Left colon (tissue), 2 donors: ENCODE results near the gene VRTN. TPM values are rescaled to one million over a fixed set of nuclear protein-coding genes. Genes with fewer than 3 reads are reported as not detected.

Experiments
- total RNA-seq, 2 donors: library from RNA; stranded (reverse); fragmentation: NEBNext Ultra II Directional; extraction: Animal tissue kit (Norgen Biotek cat#: 25700); gene quantifications; one replicate each; pipeline ENCODE4 v1.2.1, GENCODE V29; 2021
- donor health status: DM: no; HTN: no; CAD: no.
- donor health status: DM: yes; HTN: yes; CAD: no.

Gene VRTN
- total RNA-seq, 2 donors from 2014 or later, result not detected

Other genes starting within 250 kb of the VRTN start
- not detected for gene VSX2, start 109.0 kb upstream of the VRTN start, total RNA-seq
- 10 to 100 TPM; 52.6 to 54.0 TPM for gene ABCD4, start 45.5 kb upstream of the VRTN start, total RNA-seq
- not detected for gene SYNDIG1L, start 77.7 kb downstream of the VRTN start, total RNA-seq
- 100 to 1,000 TPM; 144 to 235 TPM for gene NPC2, start 144.8 kb downstream of the VRTN start, total RNA-seq
- 10 to 100 TPM; 30.6 to 35.2 TPM for gene ISCA2, start 145.3 kb downstream of the VRTN start, total RNA-seq